GM12872 (cell line): ENCODE results near the gene ZNF544.

Experiments
- CTCF ChIP-seq: IDR thresholded peaks from 3 replicates; pipeline ENCODE4 v1.5.1; 2011; ENCODE audit warnings: low read depth, mild to moderate bottlenecking, low read length, moderate library complexity; ENCODE audit not compliant: insufficient read depth

The ZNF544 gene

GRCh38 chr19:58203814-58204475 is 24.8 kb upstream of the ZNF544 start:
- TF ChIP-seq CTCF = no peak

- no peak for TF ChIP-seq CTCF
Measured at GRCh38 chr19:58204566-58204965, 24.1 kb upstream of the ZNF544 start.

GRCh38 chr19:58209577-58209976 is 19.1 kb upstream of the ZNF544 start:
- no peak for TF ChIP-seq CTCF

GRCh38 chr19:58212336-58213074 is 16.2 kb upstream of the ZNF544 start:
- TF ChIP-seq CTCF = no peak

GRCh38 chr19:58213075-58213369 is 15.7 kb upstream of the ZNF544 start:
- no peak for TF ChIP-seq CTCF

- no peak for TF ChIP-seq CTCF
Measured at GRCh38 chr19:58217069-58217481, 11.6 kb upstream of the ZNF544 start.

- no peak for TF ChIP-seq CTCF
Measured at GRCh38 chr19:58217607-58218391, 10.9 kb upstream of the ZNF544 start.
